H9 (cell line): ENCODE data around the gene OOSP3. TPM values are rescaled to one million over a fixed set of nuclear protein-coding genes. Genes with fewer than 3 reads are reported as not detected.

ENCODE experiments used
- DNase-seq: peaks from one replicate; pipeline ENCODE4 v3.0.0-alpha.2; 2017
- H2AFZ ChIP-seq: one replicate; pipeline ENCODE4 v1.6.1; 2013; ENCODE audit warnings: mild to moderate bottlenecking, low read length, control low read depth, moderate library complexity
- H2AK5ac ChIP-seq: 2 replicates; pipeline ENCODE4 v1.6.1; 2013; ENCODE audit warnings: low read length, control low read depth, mixed read lengths; ENCODE audit not compliant: insufficient read length
- H2BK120ac ChIP-seq: one replicate; pipeline ENCODE4 v1.6.1; 2013; ENCODE audit warnings: low read depth, mild to moderate bottlenecking, low read length, control low read depth, inconsistent platforms; ENCODE audit not compliant: poor library complexity, severe bottlenecking
- H2BK12ac ChIP-seq: 2 replicates; pipeline ENCODE4 v1.6.1; 2013; ENCODE audit warnings: low read length, control low read depth, mixed read lengths, low read depth; ENCODE audit not compliant: insufficient read length
- H2BK15ac ChIP-seq: 2 replicates; pipeline ENCODE4 v1.6.1; 2013; ENCODE audit warnings: low read depth, low read length, control low read depth
- H2BK20ac ChIP-seq: one replicate; pipeline ENCODE4 v1.6.1; 2013; ENCODE audit warnings: low read depth, mild to moderate bottlenecking, low read length, control low read depth, inconsistent platforms; ENCODE audit not compliant: poor library complexity, severe bottlenecking
- H2BK5ac ChIP-seq: 2 replicates; pipeline ENCODE4 v1.6.1; 2013; ENCODE audit warnings: low read length, control low read depth, mixed read lengths; ENCODE audit not compliant: insufficient read length
- H3K14ac ChIP-seq: 2 replicates; pipeline ENCODE4 v1.6.1; 2013; ENCODE audit warnings: low read length, control low read depth; ENCODE audit not compliant: insufficient read depth
- H3K18ac ChIP-seq: 2 replicates; pipeline ENCODE4 v1.6.1; 2013; ENCODE audit warnings: low read depth, mild to moderate bottlenecking, mixed read lengths, low read length, control low read depth; ENCODE audit not compliant: insufficient read length
- H3K23ac ChIP-seq: 2 replicates; pipeline ENCODE4 v1.6.1; 2013; ENCODE audit warnings: low read length, control low read depth, mixed read lengths, low read depth; ENCODE audit not compliant: insufficient read length
- H3K23me2 ChIP-seq: 2 replicates; pipeline ENCODE4 v1.6.1; 2013; ENCODE audit warnings: low read depth, mild to moderate bottlenecking, mixed read lengths, low read length, control low read depth; ENCODE audit not compliant: insufficient read length, poor library complexity, severe bottlenecking
- H3K27ac ChIP-seq: 2 replicates; pipeline ENCODE4 v1.5.1; 2013; ENCODE audit warnings: low read length, control low read depth, mixed read lengths, low read depth; ENCODE audit not compliant: insufficient read length
- H3K27me3 ChIP-seq: 2 replicates; pipeline ENCODE4 v1.6.1; 2013; ENCODE audit warnings: low read length, control low read depth, inconsistent platforms; ENCODE audit not compliant: insufficient read depth
- H3K4ac ChIP-seq: 2 replicates; pipeline ENCODE4 v1.6.1; 2013; ENCODE audit warnings: low read depth, mild to moderate bottlenecking, control low read depth, inconsistent platforms, low read length, moderate library complexity
- H3K4me1 ChIP-seq: 2 replicates; pipeline ENCODE4 v1.6.1; 2013; ENCODE audit warnings: low read length, control low read depth, inconsistent platforms; ENCODE audit not compliant: insufficient read depth
- H3K4me2 ChIP-seq: 2 replicates; pipeline ENCODE4 v1.6.1; 2013; ENCODE audit warnings: low read length, control low read depth, mixed read lengths; ENCODE audit not compliant: insufficient read length, insufficient read depth
- H3K56ac ChIP-seq: 2 replicates; pipeline ENCODE4 v1.6.1; 2013; ENCODE audit warnings: low read depth, mild to moderate bottlenecking, mixed read lengths, low read length, control low read depth; ENCODE audit not compliant: insufficient read length
- H3K79me1 ChIP-seq: 2 replicates; pipeline ENCODE4 v1.6.1; 2013; ENCODE audit warnings: low read depth, mild to moderate bottlenecking, moderate library complexity, low read length, control low read depth, inconsistent platforms; ENCODE audit not compliant: insufficient read depth, poor library complexity, severe bottlenecking
- H3K79me2 ChIP-seq: 2 replicates; pipeline ENCODE4 v1.6.1; 2013; ENCODE audit warnings: low read length, control low read depth, inconsistent platforms; ENCODE audit not compliant: insufficient read depth
- H3K9ac ChIP-seq: 2 replicates; pipeline ENCODE4 v1.6.1; 2013; ENCODE audit warnings: low read length, control low read depth, mixed read lengths; ENCODE audit not compliant: insufficient read length; ENCODE audit errors: extremely low read depth
- H3K9me3 ChIP-seq: one replicate; pipeline ENCODE4 v1.6.1; 2013; ENCODE audit warnings: low read depth, low read length, inconsistent platforms; ENCODE audit not compliant: control insufficient read depth
- H3T11ph ChIP-seq: one replicate; pipeline ENCODE4 v1.6.1; 2013; ENCODE audit warnings: mild to moderate bottlenecking, low read length, control low read depth, inconsistent platforms
- H4K20me1 ChIP-seq: one replicate; pipeline ENCODE4 v1.6.1; 2013; ENCODE audit not compliant: control insufficient read depth, insufficient read length, insufficient read depth
- H4K5ac ChIP-seq: 2 replicates; pipeline ENCODE4 v1.6.1; 2013; ENCODE audit warnings: low read depth, mild to moderate bottlenecking, mixed read lengths, low read length, control low read depth; ENCODE audit not compliant: insufficient read length
- H4K8ac ChIP-seq: replicated peaks from 2 replicates; pipeline ENCODE4 v1.6.1; 2013; ENCODE audit warnings: low read length, control low read depth, mixed read lengths, low read depth; ENCODE audit not compliant: insufficient read length
- H4K91ac ChIP-seq: 2 replicates; pipeline ENCODE4 v1.6.1; 2013; ENCODE audit warnings: low read depth, mild to moderate bottlenecking, moderate library complexity, mixed read lengths, low read length, control low read depth; ENCODE audit not compliant: insufficient read length
- H3K27ac Mint-ChIP-seq, 3 experiments: 2 replicates in 2 of 3; 3 replicates in 1 of 3; pipeline ENCODE4 v1.8.0; 2020 to 2021; ENCODE audit warnings: mixed read lengths in 3 of 3, mild to moderate bottlenecking in 1 of 3, moderate library complexity in 1 of 3
- H3K27me3 Mint-ChIP-seq: 2 replicates; pipeline ENCODE4 v1.8.0; 2021; ENCODE audit warnings: low read depth, mild to moderate bottlenecking, moderate library complexity, mixed read lengths
- H3K36me3 Mint-ChIP-seq, 3 experiments: 2 replicates in 2 of 3; 3 replicates in 1 of 3; pipeline ENCODE4 v1.8.0; 2020 to 2021; ENCODE audit warnings: low read depth in 3 of 3, mixed read lengths in 3 of 3; ENCODE audit not compliant: insufficient read depth in 1 of 3
- H3K4me1 Mint-ChIP-seq, 2 experiments: 2 replicates each; pipeline ENCODE4 v1.8.0; 2020; ENCODE audit warnings: mixed read lengths in 2 of 2
- H3K4me3 Mint-ChIP-seq, 2 experiments: 2 replicates in 1 of 2; 3 replicates in 1 of 2; pipeline ENCODE4 v1.8.0; 2020 to 2021; ENCODE audit warnings: mild to moderate bottlenecking in 2 of 2, mixed read lengths in 2 of 2, moderate library complexity in 1 of 2
- H3K9me3 Mint-ChIP-seq, 2 experiments: 2 replicates in 1 of 2; 3 replicates in 1 of 2; pipeline ENCODE4 v1.8.0; 2020; ENCODE audit warnings: mild to moderate bottlenecking in 2 of 2, mixed read lengths in 2 of 2, moderate library complexity in 1 of 2
- WGBS: extraction: QIAGEN DNeasy Blood & Tissue Kit; methylation state at CpG from one replicate; pipeline ENCODE4 v1.1.7; 2013; ENCODE audit warnings: missing lambda C conversion rate, low lambda C conversion rate, mixed read lengths; ENCODE audit not compliant: insufficient read length; ENCODE audit errors: extremely low coverage; 5-methylcytosine and 5-hydroxymethylcytosine counted together
- total RNA-seq: library from RNA; stranded (reverse); gene quantifications from 2 replicates; pipeline ENCODE4 v1.2.1, GENCODE V29; 2021
- TF ChIP-seq, protein P1 (sequence below): fragments of 200-600 bp; sonication (generic); conservative IDR thresholded peaks from 3 replicates; pipeline ENCODE4 v1.8.0; 2021; ENCODE audit warnings: antibody characterized with exemption, mild to moderate bottlenecking

OOSP3 gene
- total RNA-seq, 1 experiment from 2014 or later: not detected

DNA sequence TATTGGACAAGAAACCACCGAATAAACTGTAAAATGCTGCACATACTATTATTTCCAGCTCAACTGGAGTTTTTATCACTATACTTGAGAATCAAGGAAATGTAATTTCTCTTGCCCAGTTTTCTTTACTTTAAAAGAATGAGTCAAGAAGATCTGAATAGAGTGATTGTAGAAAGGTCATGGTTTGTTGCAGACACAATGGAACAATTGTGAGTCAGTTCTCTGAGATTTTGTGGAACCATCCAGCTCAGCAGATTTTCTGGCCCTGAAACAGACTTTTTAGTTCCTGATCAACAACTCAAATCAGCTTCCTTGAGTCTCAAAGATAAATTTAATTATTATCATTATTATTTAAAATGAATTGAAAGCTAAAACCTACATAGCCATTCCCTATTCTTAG is 13.6 kb upstream of the OOSP3 start:
- Mint-ChIP-seq H3K27ac (no peak overlapping the region), H3K4me3 (no peak overlapping the region)
- no peak overlapping the region for H3K14ac ChIP-seq

More for the DNA sequence above, 13.6 kb upstream of the OOSP3 start:
- H3T11ph ChIP-seq: no peak overlapping the region
- peaks cover 0 to 3% (median 2%) of the 10 kb centered on the region in 3 experiments; a peak in 2 of 7 replicates for H3K36me3 Mint-ChIP-seq
- DNase-seq: no peak
- no peak overlapping the region for H2BK20ac ChIP-seq
- H3K4me1 Mint-ChIP-seq: no peaks in the 10 kb centered on the region
- no peak overlapping the region for H3K23ac ChIP-seq
- no peak overlapping the region for H3K18ac ChIP-seq
- H3K9me3 Mint-ChIP-seq: peaks cover 2 to 3% of the 10 kb centered on the region in 2 experiments; a peak in 4 of 5 replicates
- no peak overlapping the region for H3K9ac ChIP-seq
- no peak overlapping the region for H2AFZ ChIP-seq
- no peaks in the 10 kb centered on the region for H3K9me3 ChIP-seq
- H4K20me1 ChIP-seq: no peaks in the 10 kb centered on the region
- H3K27ac ChIP-seq: no peak overlapping the region
- H3K79me2 ChIP-seq: no peaks in the 10 kb centered on the region
- H4K91ac ChIP-seq: no peak overlapping the region
- H2BK15ac ChIP-seq: no peak overlapping the region
- no peak overlapping the region for H2BK12ac ChIP-seq
- H3K23me2 ChIP-seq: no peaks in the 10 kb centered on the region
- TF ChIP-seq, protein P1, sequence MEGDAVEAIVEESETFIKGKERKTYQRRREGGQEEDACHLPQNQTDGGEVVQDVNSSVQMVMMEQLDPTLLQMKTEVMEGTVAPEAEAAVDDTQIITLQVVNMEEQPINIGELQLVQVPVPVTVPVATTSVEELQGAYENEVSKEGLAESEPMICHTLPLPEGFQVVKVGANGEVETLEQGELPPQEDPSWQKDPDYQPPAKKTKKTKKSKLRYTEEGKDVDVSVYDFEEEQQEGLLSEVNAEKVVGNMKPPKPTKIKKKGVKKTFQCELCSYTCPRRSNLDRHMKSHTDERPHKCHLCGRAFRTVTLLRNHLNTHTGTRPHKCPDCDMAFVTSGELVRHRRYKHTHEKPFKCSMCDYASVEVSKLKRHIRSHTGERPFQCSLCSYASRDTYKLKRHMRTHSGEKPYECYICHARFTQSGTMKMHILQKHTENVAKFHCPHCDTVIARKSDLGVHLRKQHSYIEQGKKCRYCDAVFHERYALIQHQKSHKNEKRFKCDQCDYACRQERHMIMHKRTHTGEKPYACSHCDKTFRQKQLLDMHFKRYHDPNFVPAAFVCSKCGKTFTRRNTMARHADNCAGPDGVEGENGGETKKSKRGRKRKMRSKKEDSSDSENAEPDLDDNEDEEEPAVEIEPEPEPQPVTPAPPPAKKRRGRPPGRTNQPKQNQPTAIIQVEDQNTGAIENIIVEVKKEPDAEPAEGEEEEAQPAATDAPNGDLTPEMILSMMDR: no peak
- no peak overlapping the region for H2BK5ac ChIP-seq
- no CpG with 5 or more reads among the region's 1 CpG for WGBS
- no peaks in the 10 kb centered on the region; the same call in 1 of the 2 replicates for H3K27me3 Mint-ChIP-seq
- H3K4ac ChIP-seq: no peak overlapping the region
- no peak overlapping the region for H4K5ac ChIP-seq
- no peak overlapping the region for H3K56ac ChIP-seq
- no peak overlapping the region for H3K4me2 ChIP-seq
- no peaks in the 10 kb centered on the region for H3K79me1 ChIP-seq
- no peak overlapping the region for H2BK120ac ChIP-seq
- no peak overlapping the region for H4K8ac ChIP-seq
- H2AK5ac ChIP-seq: no peak overlapping the region
- H3K4me1 ChIP-seq: no peaks in the 10 kb centered on the region
- H3K27me3 ChIP-seq: no peaks in the 10 kb centered on the region
